OCI-LY3 (cell line): Measurements from ENCODE around the gene PAN3.

Experiments used
- CTCF ChIP-seq: fragments of 200-600, 300-600 bp; sonication (generic); IDR thresholded peaks from 2 replicates; pipeline ENCODE4 v1.5.1; 2014; ENCODE audit warnings: antibody characterized with exemption, low read length, low read depth
- EZH2phosphoT487 ChIP-seq: fragments of 200-600 bp; shearing (Covaris generic); IDR thresholded peaks from 2 replicates; pipeline ENCODE4 v1.6.1; 2018; ENCODE audit warnings: antibody characterized with exemption, mixed run types, low read depth

GRCh38 chr13:28301839-28302238 is 163.5 kb downstream of the PAN3 start:
- TF ChIP-seq CTCF (no peak), EZH2phosphoT487 (no peak)
